Central memory CD8-positive, alpha-beta T cell (primary cell): ENCODE measurements around the gene AGMO.

Experiments used
- ATAC-seq: fragments of 150-1000 bp; cut with Tn5 transposase; replicated peaks from 2 replicates; pipeline ENCODE4 v1.10.0; 2022; ENCODE audit warnings: mild to moderate bottlenecking, moderate FRiP score, moderate number of reproducible peaks; ENCODE audit not compliant: poor library complexity, severe bottlenecking; ENCODE audit errors: extremely low read depth
- DNase-seq, 2 donors: peaks; one replicate each; pipeline ENCODE4 v3.0.0; 2021; ENCODE audit warnings: low spot score in 2 of 2
- H3K27ac Mint-ChIP-seq: one replicate; pipeline ENCODE4 v1.8.0; 2022; ENCODE audit warnings: low read depth, mild to moderate bottlenecking, moderate library complexity, mixed read lengths
- H3K27me3 Mint-ChIP-seq: one replicate; pipeline ENCODE4 v1.8.0; 2022; ENCODE audit warnings: mixed read lengths
- H3K36me3 Mint-ChIP-seq: one replicate; pipeline ENCODE4 v1.8.0; 2022; ENCODE audit warnings: mild to moderate bottlenecking, moderate library complexity, mixed read lengths; ENCODE audit not compliant: insufficient read depth
- H3K4me1 Mint-ChIP-seq: one replicate; pipeline ENCODE4 v1.8.0; 2022; ENCODE audit warnings: mixed read lengths
- H3K4me3 Mint-ChIP-seq: one replicate; pipeline ENCODE4 v1.8.0; 2022; ENCODE audit warnings: mild to moderate bottlenecking, moderate library complexity, mixed read lengths
- H3K9me3 Mint-ChIP-seq: one replicate; pipeline ENCODE4 v1.8.0; 2022; ENCODE audit warnings: mixed read lengths

AGMO gene

DNA sequence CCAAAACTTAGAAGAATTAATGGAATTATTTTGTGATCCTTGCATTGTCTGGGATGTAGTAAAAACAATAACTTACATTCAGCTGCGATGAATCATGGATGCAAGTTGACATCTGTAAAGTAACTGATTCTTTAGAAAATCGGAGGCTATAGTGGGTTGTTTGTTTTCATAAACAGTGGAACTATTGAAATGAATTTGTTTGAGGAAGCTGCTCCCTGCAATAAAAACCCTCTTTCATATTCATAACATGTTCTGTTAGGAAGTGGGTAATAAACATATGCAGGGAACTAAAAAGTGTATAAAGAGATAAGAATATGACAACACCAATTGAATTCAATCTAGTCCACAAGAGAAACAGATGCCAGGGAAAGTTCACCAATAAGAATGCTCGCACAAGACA, 53.6 kb downstream of the AGMO start:
- no peaks in the 10 kb centered on the region for H3K36me3 Mint-ChIP-seq
- no peak for DNase-seq
- no peaks in the 10 kb centered on the region for H3K4me1 Mint-ChIP-seq
- no peak for ATAC-seq
- no peaks in the 10 kb centered on the region for H3K27me3 Mint-ChIP-seq
- H3K4me3 Mint-ChIP-seq: no peak overlapping the region
- peaks cover 11% of the 10 kb centered on the region for H3K9me3 Mint-ChIP-seq
- H3K27ac Mint-ChIP-seq: no peak overlapping the region

- no peak overlapping the region for H3K27ac Mint-ChIP-seq
- H3K27me3 Mint-ChIP-seq: no peaks in the 10 kb centered on the region
- ATAC-seq: no peak
- no peak overlapping the region for H3K4me3 Mint-ChIP-seq
- no peaks in the 10 kb centered on the region for H3K4me1 Mint-ChIP-seq
- no peak for DNase-seq
- H3K9me3 Mint-ChIP-seq: peaks cover 14% of the 10 kb centered on the region
- H3K36me3 Mint-ChIP-seq: no peaks in the 10 kb centered on the region
These were observed 54.1 kb downstream of the AGMO start for GRCh38 chr7:15507708-15508107.

- Mint-ChIP-seq H3K9me3 (peaks cover 17% of the 10 kb centered on the region), H3K36me3 (no peaks in the 10 kb centered on the region), H3K27ac (no peak overlapping the region), H3K4me1 (no peaks in the 10 kb centered on the region), H3K4me3 (no peak overlapping the region), H3K27me3 (no peaks in the 10 kb centered on the region)
- DNase-seq (no peak), ATAC-seq (no peak)
These were observed 54.6 kb downstream of the AGMO start for GRCh38 chr7:15507171-15507570.

GRCh38 chr7:15505761-15506160, 56.1 kb downstream of the AGMO start:
- ATAC-seq (no peak), DNase-seq (no peak)
- Mint-ChIP-seq H3K4me1 (no peaks in the 10 kb centered on the region), H3K9me3 (peaks cover 24% of the 10 kb centered on the region), H3K4me3 (no peak overlapping the region), H3K36me3 (no peaks in the 10 kb centered on the region), H3K27me3 (no peaks in the 10 kb centered on the region), H3K27ac (no peak overlapping the region)

DNA sequence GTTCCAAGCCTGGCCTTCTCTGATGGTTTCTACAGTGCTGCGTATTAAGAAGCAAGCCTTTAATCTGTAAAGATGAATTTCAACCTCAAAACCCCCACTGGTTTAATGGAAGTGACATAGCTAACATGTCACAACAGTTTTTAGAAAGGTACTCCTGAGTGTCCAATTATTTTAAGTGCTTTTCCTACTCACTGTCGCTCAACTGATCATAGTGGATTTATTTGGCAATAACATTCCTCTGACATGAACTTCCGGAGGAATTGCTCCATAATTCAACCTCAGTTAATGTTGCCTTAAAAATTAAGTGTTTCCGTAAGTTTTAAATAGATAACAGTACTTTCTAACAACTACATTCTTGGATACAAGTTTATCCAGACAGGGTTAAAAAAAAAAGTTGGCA, 57.5 kb downstream of the AGMO start:
- no peak overlapping the region for H3K27ac Mint-ChIP-seq
- no peak for DNase-seq
- no peak overlapping the region for H3K4me3 Mint-ChIP-seq
- H3K36me3 Mint-ChIP-seq: no peaks in the 10 kb centered on the region
- no peaks in the 10 kb centered on the region for H3K4me1 Mint-ChIP-seq
- H3K27me3 Mint-ChIP-seq: no peaks in the 10 kb centered on the region
- ATAC-seq: no peak
- peaks cover 28% of the 10 kb centered on the region for H3K9me3 Mint-ChIP-seq

- Mint-ChIP-seq H3K4me3 (no peak overlapping the region), H3K27me3 (no peaks in the 10 kb centered on the region), H3K9me3 (peaks cover 28% of the 10 kb centered on the region), H3K4me1 (no peaks in the 10 kb centered on the region), H3K36me3 (no peaks in the 10 kb centered on the region), H3K27ac (no peak overlapping the region)
- ATAC-seq: no peak
- DNase-seq: no peak
These were observed 58.1 kb downstream of the AGMO start for GRCh38 chr7:15503603-15504290.

DNA sequence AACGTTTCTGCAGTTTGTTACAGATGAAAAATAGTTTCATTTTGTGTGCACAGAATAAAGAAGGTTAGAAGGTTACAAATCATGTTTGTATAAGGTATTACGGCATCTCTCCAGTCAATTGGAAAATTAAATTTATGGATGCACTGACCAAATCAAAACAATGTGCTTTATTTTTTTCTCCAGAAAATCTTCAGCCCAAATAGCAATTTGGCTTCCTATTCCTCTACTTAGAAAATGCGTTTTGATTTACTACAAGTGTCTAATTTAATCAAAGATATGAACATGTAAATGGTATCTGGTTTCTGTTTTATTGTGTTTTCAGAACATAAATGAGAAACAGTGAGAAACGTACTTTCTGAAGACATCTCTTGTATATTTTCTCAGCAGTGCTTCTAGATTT, 63.4 kb downstream of the AGMO start:
- Mint-ChIP-seq H3K9me3 (peaks cover 24% of the 10 kb centered on the region), H3K27me3 (no peaks in the 10 kb centered on the region)

DNA sequence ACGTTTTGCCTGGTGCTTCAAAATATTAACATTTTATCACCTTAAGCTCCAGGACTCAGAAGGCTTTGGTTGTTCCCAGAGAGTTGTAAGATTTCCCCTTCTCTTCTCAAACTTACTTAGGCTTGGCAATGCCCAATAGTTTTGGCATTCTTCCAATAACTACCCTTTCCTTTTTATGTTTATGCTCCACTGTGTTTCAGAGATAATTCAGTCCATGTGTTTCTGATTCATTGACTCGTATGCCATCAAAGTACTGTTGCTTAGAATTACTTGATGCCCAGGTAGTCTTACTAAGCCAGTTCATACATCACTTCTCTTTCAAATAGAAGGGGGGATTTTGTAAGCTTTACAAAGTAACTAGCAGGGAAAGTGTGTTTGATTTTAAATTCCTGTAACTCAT, 66.6 kb downstream of the AGMO start:
- H3K4me3 Mint-ChIP-seq: no peak overlapping the region
- no peaks in the 10 kb centered on the region for H3K4me1 Mint-ChIP-seq
- ATAC-seq (no peak), DNase-seq (no peak)
- H3K27me3 Mint-ChIP-seq: no peaks in the 10 kb centered on the region
- H3K9me3 Mint-ChIP-seq: peaks cover 6% of the 10 kb centered on the region
- no peaks in the 10 kb centered on the region for H3K36me3 Mint-ChIP-seq
- H3K27ac Mint-ChIP-seq: no peak overlapping the region

More for the DNA sequence above, 63.4 kb downstream of the AGMO start:
- ATAC-seq: no peak
- H3K4me3 Mint-ChIP-seq: no peak overlapping the region
- H3K36me3 Mint-ChIP-seq: no peaks in the 10 kb centered on the region
- H3K27ac Mint-ChIP-seq: no peak overlapping the region
- no peak for DNase-seq
- no peaks in the 10 kb centered on the region for H3K4me1 Mint-ChIP-seq

DNA sequence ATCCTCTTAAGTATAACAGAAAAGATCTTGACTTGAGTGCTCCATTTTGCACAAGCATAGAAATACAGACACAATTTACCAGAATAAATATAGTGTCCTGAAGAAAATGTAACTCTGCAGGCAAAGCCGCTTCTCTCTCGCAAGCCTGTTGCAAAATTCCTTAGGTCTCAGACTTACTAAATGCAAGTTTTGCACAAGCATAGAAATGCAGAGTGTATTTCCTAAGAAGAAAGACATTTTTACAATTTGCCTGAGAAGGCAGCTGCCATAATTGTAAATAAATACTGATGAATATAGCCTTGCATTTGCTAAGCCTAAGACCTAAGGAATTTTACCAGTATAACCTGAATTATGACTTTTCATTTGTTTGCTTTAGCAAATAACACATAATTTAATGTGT, 67.1 kb downstream of the AGMO start:
- Mint-ChIP-seq H3K27ac (no peak overlapping the region), H3K9me3 (peaks cover 6% of the 10 kb centered on the region), H3K27me3 (no peaks in the 10 kb centered on the region), H3K36me3 (no peaks in the 10 kb centered on the region), H3K4me1 (no peaks in the 10 kb centered on the region), H3K4me3 (no peak overlapping the region)
- ATAC-seq: no peak
- DNase-seq: no peak

DNA sequence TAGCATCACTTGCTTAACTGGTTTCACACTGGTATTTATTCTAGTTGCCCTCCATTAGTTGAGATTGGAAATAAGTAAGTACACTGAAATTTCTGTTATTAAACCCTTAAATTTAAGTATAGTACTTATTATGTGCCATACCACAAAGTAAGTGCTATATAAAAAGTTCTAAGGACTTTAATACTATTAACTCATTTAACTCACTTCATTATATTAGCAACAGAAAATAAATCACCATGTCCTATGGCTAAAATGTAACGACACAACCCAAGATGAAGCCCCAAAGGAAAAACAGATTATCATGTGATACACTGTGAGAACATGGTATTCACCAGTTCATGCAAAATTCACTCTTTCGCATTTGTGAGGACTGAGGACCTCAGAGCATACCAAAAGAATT, 70.5 kb downstream of the AGMO start:
- DNase-seq (no peak), ATAC-seq (no peak)
- no peaks in the 10 kb centered on the region for H3K4me1 Mint-ChIP-seq
- peaks cover 6% of the 10 kb centered on the region for H3K9me3 Mint-ChIP-seq
- H3K4me3 Mint-ChIP-seq: no peak overlapping the region
- no peaks in the 10 kb centered on the region for H3K27me3 Mint-ChIP-seq
- no peaks in the 10 kb centered on the region for H3K36me3 Mint-ChIP-seq
- H3K27ac Mint-ChIP-seq: no peak overlapping the region

DNA sequence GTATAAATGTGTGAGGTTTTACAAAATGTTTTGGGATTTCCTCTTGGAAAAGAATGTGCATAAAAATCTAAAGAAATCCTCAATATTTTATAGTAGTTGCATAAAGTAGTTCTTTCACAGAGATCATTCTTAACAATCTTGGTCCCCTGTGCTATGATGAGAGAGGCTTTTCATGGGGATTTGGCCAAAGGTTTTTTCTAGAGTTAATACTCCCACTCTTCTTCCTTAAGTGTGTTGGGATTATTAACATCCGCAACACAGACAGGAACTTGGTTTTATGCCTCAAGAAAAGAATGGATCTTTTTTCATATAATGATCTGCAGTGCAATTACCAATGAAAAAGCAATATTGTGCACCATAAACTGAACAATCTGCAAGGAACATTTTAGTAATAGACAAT, 71.5 kb downstream of the AGMO start:
- H3K9me3 Mint-ChIP-seq: peaks cover 5% of the 10 kb centered on the region
- no peaks in the 10 kb centered on the region for H3K36me3 Mint-ChIP-seq
- ATAC-seq (no peak), DNase-seq (no peak)
- H3K27me3 Mint-ChIP-seq: no peaks in the 10 kb centered on the region
- H3K27ac Mint-ChIP-seq: no peak overlapping the region
- H3K4me3 Mint-ChIP-seq: no peak overlapping the region
- H3K4me1 Mint-ChIP-seq: no peaks in the 10 kb centered on the region

- H3K9me3 Mint-ChIP-seq: peaks cover 7% of the 10 kb centered on the region
- DNase-seq: no peak
- no peak overlapping the region for H3K27ac Mint-ChIP-seq
- H3K27me3 Mint-ChIP-seq: no peaks in the 10 kb centered on the region
- no peak for ATAC-seq
- no peak overlapping the region for H3K4me3 Mint-ChIP-seq
- no peaks in the 10 kb centered on the region for H3K36me3 Mint-ChIP-seq
- no peaks in the 10 kb centered on the region for H3K4me1 Mint-ChIP-seq
These were observed 72.0 kb downstream of the AGMO start for GRCh38 chr7:15489861-15490260.

- DNase-seq: no peak
- no peaks in the 10 kb centered on the region for H3K36me3 Mint-ChIP-seq
- no peak for ATAC-seq
- no peaks in the 10 kb centered on the region for H3K27me3 Mint-ChIP-seq
- H3K4me3 Mint-ChIP-seq: no peak overlapping the region
- H3K9me3 Mint-ChIP-seq: peaks cover 11% of the 10 kb centered on the region
- H3K4me1 Mint-ChIP-seq: no peaks in the 10 kb centered on the region
- no peak overlapping the region for H3K27ac Mint-ChIP-seq
These were observed 72.4 kb downstream of the AGMO start for GRCh38 chr7:15489383-15489782.

DNA sequence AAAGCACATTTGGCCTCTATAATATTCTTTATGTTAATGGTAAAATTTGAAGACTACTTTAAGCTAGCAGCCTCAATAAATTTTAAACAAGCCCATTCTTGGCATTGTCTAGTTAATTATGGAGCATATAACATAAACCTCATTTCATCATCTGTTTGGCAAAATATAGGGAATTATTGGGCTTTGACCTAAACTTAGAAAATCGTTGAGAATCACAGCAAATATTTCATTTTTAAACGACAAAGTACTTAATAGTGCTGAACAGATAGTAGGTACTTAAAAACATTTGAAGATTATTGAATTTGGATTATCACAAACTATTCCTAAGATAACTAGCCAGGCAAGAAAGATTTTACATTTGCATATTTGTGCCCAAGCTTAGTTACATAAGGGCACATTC, 73.4 kb downstream of the AGMO start:
- H3K27me3 Mint-ChIP-seq: no peaks in the 10 kb centered on the region
- no peaks in the 10 kb centered on the region for H3K4me1 Mint-ChIP-seq
- no peak overlapping the region for H3K27ac Mint-ChIP-seq
- H3K9me3 Mint-ChIP-seq: peaks cover 11% of the 10 kb centered on the region
- H3K36me3 Mint-ChIP-seq: no peaks in the 10 kb centered on the region
- ATAC-seq: no peak
- no peak for DNase-seq
- H3K4me3 Mint-ChIP-seq: no peak overlapping the region
